HG02840 (cell line): ENCODE data around the gene CCDC187.
"Not testable (repeated sequence)": the region's sequence is repeated elsewhere in the genome, so short reads cannot be mapped to it uniquely, and the experiment has no call there.

ENCODE experiments used
- ATAC-seq: cut with Tn5 transposase; IDR thresholded peaks from one replicate; pipeline ENCODE4 v1.9.1; 2021; ENCODE audit warnings: mild to moderate bottlenecking, moderate library complexity, moderate number of reproducible peaks; ENCODE audit not compliant: unreplicated experiment, low FRiP score

CCDC187 gene

GRCh38 chr9:136274786-136275654, 28.9 kb downstream of the CCDC187 start:
- no peak for ATAC-seq

DNA sequence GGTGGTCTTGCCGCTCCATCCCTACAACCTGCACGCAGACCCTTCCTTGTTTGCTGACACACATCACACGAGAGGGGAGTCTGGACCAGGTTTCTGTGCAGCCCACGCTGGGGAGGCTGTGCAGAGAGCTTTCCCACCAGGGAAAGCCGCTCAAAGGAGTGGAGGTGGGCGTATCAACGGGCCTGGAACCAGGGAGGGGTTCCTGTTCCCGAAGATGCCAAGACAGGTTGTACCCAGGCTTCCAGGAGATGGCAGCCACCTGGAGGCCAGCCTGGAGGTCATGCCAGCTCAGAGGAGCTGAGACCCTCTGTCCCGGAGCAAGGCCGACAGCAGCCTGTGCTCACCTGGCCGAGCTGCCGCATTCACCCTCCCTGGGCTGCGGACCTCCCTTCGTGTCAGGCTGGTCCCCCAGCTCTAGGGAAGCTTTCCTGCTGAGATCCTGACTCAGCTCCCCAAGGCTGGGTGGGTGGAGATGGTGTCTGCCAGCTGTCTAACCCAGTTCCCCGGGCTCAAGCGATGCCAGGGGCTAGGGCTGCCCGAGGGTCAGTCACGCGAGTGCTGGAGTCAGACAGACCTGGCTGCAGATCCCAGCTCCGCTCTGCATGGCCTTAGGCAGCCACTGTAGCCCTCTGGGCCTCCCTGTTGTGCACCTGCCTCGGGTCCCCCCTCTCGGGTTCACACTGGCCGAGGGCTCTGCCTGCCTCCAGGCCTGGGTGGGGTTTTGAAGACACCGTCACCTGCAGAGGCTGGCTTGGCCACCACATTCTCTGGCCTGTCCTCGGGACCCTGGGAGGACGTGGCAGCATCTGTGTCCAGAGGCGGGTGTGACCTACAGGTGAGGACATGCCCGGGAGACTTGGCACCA, 29.7 kb downstream of the CCDC187 start:
- no peak for ATAC-seq

- no peak for ATAC-seq
These were observed 30.5 kb downstream of the CCDC187 start for GRCh38 chr9:136273244-136273865.

DNA sequence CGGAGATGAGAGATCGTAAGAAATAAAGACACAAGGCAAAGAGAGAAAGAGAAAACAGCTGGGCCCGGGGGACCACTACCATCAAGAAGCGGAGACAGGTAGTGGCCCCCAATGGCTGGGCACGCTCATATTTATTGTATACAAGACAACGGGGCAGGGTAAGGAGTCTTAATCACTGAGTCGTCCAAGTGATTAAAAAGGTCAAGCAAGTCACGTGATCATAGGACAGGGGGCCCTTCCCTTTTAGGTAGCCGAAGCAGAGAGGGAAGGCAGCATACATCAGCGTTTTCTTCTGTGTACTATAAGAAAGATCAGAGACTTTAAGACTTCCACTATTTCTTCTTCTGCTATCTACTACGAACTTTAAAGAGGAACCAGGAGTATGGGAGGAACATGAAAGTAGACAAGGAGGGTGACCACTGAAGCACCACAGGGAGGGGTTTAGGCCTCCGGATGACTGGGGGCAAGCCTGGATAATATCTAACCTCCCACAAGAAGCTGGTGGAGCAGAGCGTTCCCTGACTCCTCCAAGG, 33.7 kb downstream of the CCDC187 start:
- ATAC-seq: no peak

DNA sequence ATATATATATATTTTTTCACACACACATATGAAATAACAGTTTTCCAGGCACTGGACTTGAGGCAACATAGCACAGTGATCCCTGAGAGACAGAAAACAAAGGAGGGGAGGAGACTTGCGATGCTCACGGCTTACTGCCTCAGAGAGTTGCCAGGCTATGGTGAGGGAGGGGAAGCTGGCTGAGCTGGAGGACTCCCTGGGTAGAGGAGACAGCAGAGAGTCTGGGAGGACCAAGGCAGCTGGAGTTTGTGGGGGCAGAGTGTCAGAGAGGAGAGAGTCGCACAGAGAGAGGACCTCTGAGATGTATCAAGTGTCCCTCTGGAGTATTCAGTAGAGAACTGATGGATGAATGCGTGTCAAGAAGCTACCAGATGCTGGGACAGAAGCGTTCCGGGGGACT, 35.2 kb downstream of the CCDC187 start:
- no peak for ATAC-seq

DNA sequence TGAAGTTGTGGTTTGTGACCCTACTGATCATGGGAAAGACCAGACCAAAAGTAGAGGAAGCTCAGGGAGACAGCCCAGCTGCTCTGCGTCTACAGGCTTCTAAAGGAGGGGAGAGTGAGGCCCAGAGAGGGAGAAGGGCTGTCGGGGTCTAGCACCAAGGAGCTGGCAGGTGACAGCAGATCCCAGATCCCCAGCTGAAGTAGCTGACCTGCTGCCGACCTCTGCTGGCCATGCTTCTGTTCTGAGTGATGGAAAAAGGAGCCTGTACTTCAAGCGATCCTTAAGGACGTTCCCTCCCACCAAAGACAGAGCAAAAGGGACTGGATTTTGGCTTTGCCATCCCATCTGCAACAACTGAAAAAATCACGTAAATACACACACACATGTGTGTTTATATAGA, 35.6 kb downstream of the CCDC187 start:
- ATAC-seq: no peak

DNA sequence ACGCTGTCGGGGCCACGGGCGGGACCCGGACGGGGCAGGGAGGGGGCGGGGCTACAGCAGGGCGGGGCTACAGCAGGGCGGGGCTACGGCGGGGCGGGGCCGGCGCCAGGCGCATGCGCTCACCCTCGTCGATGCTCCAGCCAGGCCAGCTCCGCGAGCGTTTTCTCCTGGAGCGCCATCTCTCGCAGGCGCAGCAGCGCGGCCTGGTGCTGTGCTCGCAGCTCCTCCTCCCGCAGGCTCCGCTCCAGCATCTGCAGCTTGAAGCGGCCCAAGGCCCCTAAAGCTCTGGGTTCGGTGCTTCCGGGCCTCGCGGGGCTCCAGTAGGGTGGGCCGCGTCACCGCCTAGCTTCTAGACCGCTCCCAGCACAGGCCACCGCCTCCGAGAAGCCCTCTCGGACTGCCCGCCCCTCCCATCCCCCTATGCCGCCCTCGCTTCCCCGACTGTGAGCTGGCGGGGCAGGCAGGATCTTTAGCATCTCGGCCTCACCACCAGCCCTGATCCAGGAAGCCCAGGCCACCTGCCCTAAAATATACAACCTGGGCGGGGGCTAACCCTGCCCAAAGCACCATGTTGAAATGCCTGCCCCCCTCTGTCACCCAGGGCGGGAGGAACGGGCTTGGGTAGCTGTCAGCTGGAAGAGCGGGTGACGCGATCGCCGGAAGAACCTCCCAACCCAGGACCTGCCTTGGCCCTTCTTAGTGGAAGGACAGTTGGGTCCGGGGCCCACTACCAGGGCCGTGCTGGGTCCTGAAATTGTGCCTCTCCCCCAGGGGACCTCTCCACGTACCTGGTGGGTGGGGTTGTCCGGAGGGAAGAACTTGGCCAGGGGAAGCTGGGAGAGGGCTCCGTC, 36.4 kb downstream of the CCDC187 start:
- peak; percentile 62 for ATAC-seq

DNA sequence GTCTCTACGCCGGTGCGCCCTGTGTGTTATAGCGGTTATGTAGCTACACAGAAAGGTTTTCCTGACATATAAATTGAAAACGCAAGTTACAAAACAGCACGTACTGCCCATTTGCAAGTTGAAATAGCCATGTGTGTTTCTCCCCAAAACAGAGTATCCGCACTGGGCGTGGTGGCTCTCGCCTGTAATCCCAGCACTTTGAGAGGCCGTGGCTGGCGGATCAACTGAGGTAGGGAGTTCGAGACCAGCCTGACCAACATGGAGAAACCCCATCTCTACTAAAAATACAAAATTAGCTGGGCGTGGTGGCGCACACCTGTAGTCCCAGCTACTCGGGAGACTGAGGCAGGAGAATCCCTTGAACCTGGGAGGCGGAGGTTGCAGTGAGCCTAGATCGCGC, 37.3 kb downstream of the CCDC187 start:
- not testable (repeated sequence) for ATAC-seq

DNA sequence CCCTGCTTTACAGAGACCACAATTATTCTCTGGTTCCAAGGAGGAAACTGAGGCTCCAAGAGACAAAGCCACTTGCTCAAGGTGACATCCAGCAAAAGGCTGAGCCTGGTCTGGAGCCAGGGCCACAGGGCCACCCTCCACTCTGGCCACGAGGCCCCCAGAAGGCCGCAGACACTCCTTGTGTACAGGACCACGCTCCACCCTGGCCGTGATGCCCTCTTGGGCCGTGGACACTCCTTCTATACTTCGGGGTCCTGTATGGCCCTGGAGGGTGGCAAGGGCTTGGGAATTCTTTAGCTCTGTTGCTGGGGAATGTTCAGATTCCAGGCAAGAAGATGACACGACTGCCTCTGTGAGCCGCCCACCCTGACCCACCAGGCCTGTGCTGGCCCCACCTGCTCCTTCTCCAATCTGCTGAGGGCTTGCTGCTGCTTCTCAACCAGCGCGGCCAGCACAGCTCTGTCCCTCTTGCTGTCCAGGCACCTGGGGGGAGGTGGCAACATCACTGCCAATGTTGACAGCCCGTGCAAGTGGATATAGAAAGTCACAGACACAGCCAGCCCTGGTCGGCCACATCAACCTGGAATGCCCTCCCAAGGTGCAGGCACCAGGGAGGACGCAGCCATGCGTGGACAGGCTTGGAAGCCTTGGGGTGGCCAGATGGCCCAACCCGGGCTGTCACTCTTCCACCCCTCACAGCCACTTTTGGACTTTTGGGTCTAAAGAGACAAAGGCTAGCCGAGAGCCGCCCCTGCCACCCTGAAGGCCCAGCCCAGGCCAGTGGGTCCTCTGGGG, 38.1 kb downstream of the CCDC187 start:
- no peak for ATAC-seq

DNA sequence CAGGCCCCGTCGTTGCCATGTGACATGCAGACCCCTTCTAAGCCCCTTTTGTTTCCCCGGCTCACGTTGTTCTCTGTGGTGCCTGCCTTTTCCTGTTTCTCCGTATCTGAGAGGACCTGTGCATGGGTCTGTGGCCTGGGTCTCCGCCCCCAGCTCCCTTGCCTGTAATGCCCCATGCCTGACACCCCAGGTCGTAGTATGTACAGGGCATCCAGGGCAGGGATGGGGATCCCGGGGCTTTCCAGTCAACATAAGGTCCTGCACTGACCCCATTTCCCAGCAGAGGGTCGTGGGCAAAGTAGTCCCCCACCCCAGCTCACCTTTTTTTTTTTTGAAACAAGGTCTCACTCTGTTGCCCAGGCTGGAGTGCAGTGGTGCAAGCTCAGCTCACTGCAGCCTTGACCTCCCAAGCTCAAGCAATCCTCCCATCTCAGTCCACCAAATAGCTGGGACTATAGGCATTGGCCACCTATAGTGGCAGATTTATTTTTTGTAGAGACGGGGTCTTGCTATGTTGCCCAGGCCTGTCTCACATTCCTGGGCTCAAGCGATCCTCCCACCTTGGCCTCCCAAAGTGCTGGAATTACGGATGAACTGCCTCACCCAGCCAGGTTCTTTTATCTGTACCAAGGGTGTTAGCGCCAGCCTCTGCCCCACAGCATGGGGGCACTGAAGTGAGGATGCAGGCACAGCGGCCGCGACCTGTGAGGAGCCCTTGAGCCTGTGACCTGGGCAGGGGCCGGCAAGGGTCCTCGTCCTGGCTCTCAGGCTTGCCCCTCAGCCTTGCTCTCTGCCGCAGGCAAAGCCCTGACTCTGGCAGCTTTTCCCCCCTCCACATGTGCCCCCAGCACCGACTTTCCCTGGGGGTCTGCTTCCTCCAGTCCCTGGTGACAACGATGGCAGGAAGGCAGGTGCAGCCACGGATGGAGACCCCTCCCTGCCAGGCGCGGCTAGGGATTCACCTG, 39.2 kb downstream of the CCDC187 start:
- ATAC-seq: no peak

GRCh38 chr9:136264031-136264430, 39.9 kb downstream of the CCDC187 start:
- ATAC-seq: no peak

DNA sequence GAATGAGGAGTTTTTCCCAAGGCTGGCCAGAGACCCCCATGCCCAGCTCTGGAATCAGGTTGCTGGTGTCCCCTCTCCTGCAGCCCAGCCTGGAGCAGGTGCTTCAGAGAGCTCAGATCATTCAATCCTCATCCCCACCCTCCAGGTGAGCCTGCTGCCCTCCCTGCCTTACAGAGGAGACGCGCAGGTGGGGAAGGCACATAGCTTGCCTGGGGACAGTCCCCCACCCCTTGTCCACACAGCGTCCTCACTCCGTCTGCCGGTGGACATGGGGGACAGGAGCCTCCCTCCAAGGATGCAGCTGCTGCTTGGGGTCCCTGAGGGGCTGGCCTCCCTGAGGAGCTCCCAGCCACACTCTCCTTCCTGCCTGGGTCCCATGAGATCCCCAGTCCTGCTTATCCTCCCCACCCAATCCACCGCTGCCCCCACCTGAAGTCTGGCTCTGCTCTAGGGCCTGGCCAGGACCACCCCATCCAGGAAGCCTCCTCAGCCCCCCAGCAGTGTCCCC, 41.2 kb downstream of the CCDC187 start:
- ATAC-seq: no peak

- no peak for ATAC-seq
These were observed 42.0 kb downstream of the CCDC187 start for GRCh38 chr9:136261686-136262430.

DNA sequence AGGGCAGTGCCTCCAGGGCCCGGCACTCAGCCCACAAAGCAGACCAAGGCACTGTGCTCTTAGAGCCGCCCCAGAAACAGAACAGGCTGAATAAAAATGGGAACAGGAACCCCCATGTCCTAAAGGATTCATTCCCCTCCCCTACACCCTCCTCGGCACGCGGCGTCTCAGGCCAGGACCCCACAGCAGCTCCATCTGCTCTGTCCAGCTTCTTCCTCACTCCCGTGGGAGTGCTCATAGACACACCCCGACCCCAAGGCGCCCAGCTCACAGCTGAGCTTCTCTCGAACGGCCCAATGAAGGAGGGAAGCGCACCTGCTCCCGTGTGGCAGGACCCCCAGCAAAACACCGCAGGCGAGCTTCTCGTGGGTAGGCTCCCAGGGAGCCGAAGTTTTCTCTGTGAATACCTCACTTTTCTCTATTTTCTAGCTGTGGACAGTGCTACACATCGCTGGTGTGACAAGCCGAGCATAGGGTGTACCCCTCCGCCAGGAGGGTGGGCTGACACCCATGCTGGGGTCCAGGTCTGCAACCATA, 42.9 kb downstream of the CCDC187 start:
- no peak for ATAC-seq

- no peak for ATAC-seq
These were observed 43.4 kb downstream of the CCDC187 start for GRCh38 chr9:136260521-136260920.

- ATAC-seq: no peak
These were observed 44.1 kb downstream of the CCDC187 start for GRCh38 chr9:136259836-136260235.

- ATAC-seq: no peak
These were observed 44.4 kb downstream of the CCDC187 start for GRCh38 chr9:136259517-136259813.
